A549 (cell line): ENCODE measurements around the gene GPR101. TPM values are rescaled to one million over a fixed set of nuclear protein-coding genes. Genes with fewer than 3 reads are reported as not detected.

Experiments
- ATAC-seq, 2 experiments: fragments of 200-7000 bp in 1 of 2; fragments of >200 bp in 1 of 2; cut with Nextera tagmentation in 1 of 2; cut with Tn5 transposase in 1 of 2; 3 replicates each; pipeline versions ENCODE4 v1.8.0 to v1.9.1; 2018 to 2020; ENCODE audit warnings: mild to moderate bottlenecking in 1 of 2, moderate library complexity in 1 of 2
- CTCF ChIA-PET: fragments of 300-600 bp; sonication (Branson Sonifier 250); formaldehyde crosslinking; extraction: SDS; loops from one replicate; lab custom pipeline; 2021; ENCODE audit warnings: antibody characterized with exemption, inconsistent platforms; lab: Yijun Ruan, JAX
- POLR2A ChIA-PET: fragments of 350-600 bp; formaldehyde crosslinking; extraction: SDS; loops from one replicate; lab custom pipeline; 2021; ENCODE audit warnings: antibody characterized with exemption, inconsistent platforms; lab: Yijun Ruan, JAX
- DNase-seq, 2 experiments: peaks; one replicate each; pipeline versions ENCODE4 v3.0.0 to v3.0.0-alpha.2; 2011 to 2016; ENCODE audit warnings: low read depth in 1 of 2, low spot score in 1 of 2
- FAIRE-seq: peaks from 2 replicates; lab custom pipeline; 2011; peaks lifted over from hg19 to GRCh38; lab: Jason Lieb, UNC
- H3K27ac ChIP-seq, 2 experiments: fragments of >200 bp; sonication (Bioruptor Twin); formaldehyde crosslinking; 3 replicates each; pipeline ENCODE4 v1.5.1; 2016 to 2017
- H3K4me1 ChIP-seq: fragments of >200 bp; sonication (Bioruptor Twin); formaldehyde crosslinking; 3 replicates; pipeline ENCODE4 v1.6.1; 2016
- H3K4me2 ChIP-seq: fragments of >200 bp; sonication (Bioruptor Twin); formaldehyde crosslinking; 3 replicates; pipeline ENCODE4 v1.6.1; 2016
- H3K4me3 ChIP-seq: fragments of >200 bp; sonication (Bioruptor Twin); formaldehyde crosslinking; 3 replicates; pipeline ENCODE4 v1.5.1; 2016
- H3K9me3 ChIP-seq: fragments of >200 bp; sonication (Bioruptor Twin); formaldehyde crosslinking; 3 replicates; pipeline ENCODE4 v1.6.1; 2016
- BHLHE40 ChIP-seq: IDR thresholded peaks from 2 replicates; pipeline ENCODE4 v1.6.1; 2012; ENCODE audit warnings: low read depth, low read length, inconsistent platforms
- CBX8 ChIP-seq: fragments of 200-600 bp; sonication (generic); IDR thresholded peaks from 2 replicates; pipeline ENCODE4 v1.6.1; 2016
- CHD2 ChIP-seq: fragments of 150-350 bp; IDR thresholded peaks from 2 replicates; pipeline ENCODE4 v1.6.1; 2014; ENCODE audit warnings: low read length; ENCODE audit not compliant: partially characterized antibody
- EHF ChIP-seq: fragments of 250-450 bp; sonication (Bioruptor Pico); IDR thresholded peaks from 2 replicates; pipeline ENCODE4 v1.5.0; 2020; ENCODE audit warnings: mild to moderate bottlenecking
- ESRRA ChIP-seq: fragments of 150-350 bp; IDR thresholded peaks from 2 replicates; pipeline ENCODE4 v1.6.1; 2014; ENCODE audit warnings: mild to moderate bottlenecking, low read length, borderline replicate concordance
- FOSL2 ChIP-seq, 2 experiments: fragments of 450-650 bp in 1 of 2; fragments of >200 bp in 1 of 2; sonication (Bioruptor Twin) in 1 of 2; formaldehyde crosslinking; IDR thresholded peaks; 2 replicates each; pipeline versions ENCODE4 v1.5.0 to v1.6.1; 2016 to 2020; ENCODE audit warnings: mild to moderate bottlenecking in 1 of 2, moderate library complexity in 1 of 2
- HEYL ChIP-seq: fragments of 250-450 bp; sonication (Bioruptor Pico); IDR thresholded peaks from 2 replicates; pipeline ENCODE4 v1.8.0; 2021; ENCODE audit warnings: mild to moderate bottlenecking, moderate library complexity
- HOXA7 ChIP-seq: fragments of 250-450 bp; sonication (Bioruptor Pico); IDR thresholded peaks from 2 replicates; pipeline ENCODE4 v1.5.0; 2020; ENCODE audit warnings: mild to moderate bottlenecking, moderate library complexity
- HOXB13 ChIP-seq: fragments of 250-450 bp; sonication (Bioruptor Pico); IDR thresholded peaks from 2 replicates; pipeline ENCODE4 v1.5.0; 2020; ENCODE audit warnings: low read depth, mild to moderate bottlenecking, moderate library complexity
- JUN ChIP-seq, 2 experiments: fragments of >200 bp; sonication (Bioruptor Twin); formaldehyde crosslinking; IDR thresholded peaks; 2 replicates in 1 of 2; 3 replicates in 1 of 2; pipeline ENCODE4 v1.6.1; 2016 to 2017
- MAFK ChIP-seq: fragments of 450-650 bp; IDR thresholded peaks from 2 replicates; pipeline ENCODE4 v1.6.1; 2014; ENCODE audit not compliant: partially characterized antibody
- NPAS2 ChIP-seq: fragments of 250-450 bp; sonication (Bioruptor Pico); IDR thresholded peaks from 2 replicates; pipeline ENCODE4 v1.8.0; 2022; ENCODE audit warnings: mild to moderate bottlenecking, moderate library complexity, borderline replicate concordance
- RAD21 ChIP-seq, 2 experiments: fragments of >200 bp in 1 of 2; sonication (Bioruptor Twin) in 1 of 2; formaldehyde crosslinking in 1 of 2; IDR thresholded peaks in 1 of 2; conservative IDR thresholded peaks in 1 of 2; 2 replicates in 1 of 2; 3 replicates in 1 of 2; pipeline ENCODE4 v1.6.1; 2012 to 2018; ENCODE audit warnings: inconsistent platforms in 1 of 2
- TFCP2L1 ChIP-seq: fragments of 250-450 bp; sonication (Bioruptor Pico); IDR thresholded peaks from 2 replicates; pipeline ENCODE4 v1.5.0; 2021; ENCODE audit warnings: mild to moderate bottlenecking
- ZC3H11A ChIP-seq: fragments of 450-650 bp; IDR thresholded peaks from 2 replicates; pipeline ENCODE4 v1.6.1; 2014; ENCODE audit warnings: antibody characterized with exemption, mild to moderate bottlenecking
- WGBS: methylation state at CpG from one replicate; pipeline ENCODE4 v1.1.6; 2017; ENCODE audit errors: missing lambda C conversion rate; 5-methylcytosine and 5-hydroxymethylcytosine counted together
- polyA minus RNA-seq: library from RNA; depleted of rRNA, polyadenylated mRNA; stranded (reverse); fragments of >200 nt; gene quantifications from 2 replicates; pipeline ENCODE4 v1.2.3, GENCODE V29; 2011; rRNA and poly(A)+ RNA removed
- polyA plus RNA-seq, 4 experiments: library from polyadenylated mRNA; depleted of rRNA in 3 of 4; stranded (reverse); fragments of >200 nt; fragmentation: RNase III in 1 of 4; extraction: RNeasy Plus Mini Kit Qiagen cat#74134 plus additional on column Dnase treatment in 1 of 4; gene quantifications; 2 replicates in 3 of 4; 3 replicates in 1 of 4; pipeline ENCODE4 v1.2.3, GENCODE V29; 2011 to 2017
- TF ChIP-seq, protein P1 (sequence below): fragments of >200 bp; sonication (Bioruptor Twin); formaldehyde crosslinking; IDR thresholded peaks from 3 replicates; pipeline ENCODE4 v1.6.1; 2016
- TF ChIP-seq, protein P2 (sequence below): fragments of >200 bp; sonication (Bioruptor Twin); formaldehyde crosslinking; IDR thresholded peaks from 2 replicates; pipeline ENCODE4 v1.6.1; 2016
- TF ChIP-seq, protein P3 (sequence below): fragments of 450-650 bp; IDR thresholded peaks from 2 replicates; pipeline ENCODE4 v1.6.1; 2014; ENCODE audit warnings: antibody characterized with exemption

The GPR101 gene, protein sequence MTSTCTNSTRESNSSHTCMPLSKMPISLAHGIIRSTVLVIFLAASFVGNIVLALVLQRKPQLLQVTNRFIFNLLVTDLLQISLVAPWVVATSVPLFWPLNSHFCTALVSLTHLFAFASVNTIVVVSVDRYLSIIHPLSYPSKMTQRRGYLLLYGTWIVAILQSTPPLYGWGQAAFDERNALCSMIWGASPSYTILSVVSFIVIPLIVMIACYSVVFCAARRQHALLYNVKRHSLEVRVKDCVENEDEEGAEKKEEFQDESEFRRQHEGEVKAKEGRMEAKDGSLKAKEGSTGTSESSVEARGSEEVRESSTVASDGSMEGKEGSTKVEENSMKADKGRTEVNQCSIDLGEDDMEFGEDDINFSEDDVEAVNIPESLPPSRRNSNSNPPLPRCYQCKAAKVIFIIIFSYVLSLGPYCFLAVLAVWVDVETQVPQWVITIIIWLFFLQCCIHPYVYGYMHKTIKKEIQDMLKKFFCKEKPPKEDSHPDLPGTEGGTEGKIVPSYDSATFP
- polyA plus RNA-seq (2011; rRNA removed) (not detected in 2 replicates), polyA plus RNA-seq (2017; fragmentation: RNase III; extraction: RNeasy Plus Mini Kit Qiagen cat#74134 plus additional on column Dnase treatment) (not detected in 3 replicates), polyA minus RNA-seq (not detected in 2 replicates)
- polyA plus RNA-seq (2012; cell fraction: cytosol; rRNA removed): not detected in 2 replicates
- polyA plus RNA-seq (2012; cell fraction: nucleus; rRNA removed): not detected in 2 replicates

DNA sequence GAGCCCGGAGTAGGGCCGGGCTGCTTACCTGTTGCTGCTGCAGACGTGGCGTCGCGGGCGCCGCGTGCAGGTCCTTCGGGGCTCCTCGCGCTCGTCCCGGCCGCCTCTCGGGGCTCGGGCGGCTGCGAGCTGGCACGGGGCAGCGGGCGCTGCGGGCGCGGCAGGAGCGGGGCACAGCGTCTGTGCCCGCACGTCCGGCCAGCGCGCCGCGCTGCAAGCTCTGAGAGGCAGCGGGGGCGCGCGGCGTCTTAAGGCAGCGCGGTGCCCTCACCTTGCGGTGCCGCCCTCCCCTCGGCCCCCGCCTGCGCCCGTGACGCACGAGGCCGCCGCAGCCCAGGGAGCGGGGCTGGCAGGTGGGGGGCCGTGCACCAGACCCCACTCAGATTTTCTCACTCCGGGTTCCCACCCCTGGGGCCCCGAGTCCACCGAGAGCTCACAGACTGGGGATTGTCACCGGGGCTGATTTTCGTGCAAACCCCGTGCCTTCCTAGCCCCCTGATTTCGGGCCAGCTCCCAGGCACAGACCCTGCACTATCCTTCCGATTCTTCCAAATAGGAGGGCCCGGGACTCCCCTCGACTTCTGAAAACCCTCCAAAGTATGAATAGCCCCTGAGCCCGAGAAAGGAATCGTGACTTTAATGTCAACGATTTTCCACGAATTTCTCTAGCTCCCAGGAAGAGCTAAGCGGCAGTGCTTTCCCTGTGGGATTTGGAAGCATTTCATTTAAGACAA is at the start of gene GPR101:
Gene GPR101 (minus strand): TSS at position 222 of the 734 bp plus-strand sequence. CDS start 2,321 bp downstream, outside the sequence.
- H3K4me1 ChIP-seq: peaks cover 6% of the 10 kb centered on the region; the same call in 2 of the 3 replicates
- H3K9me3 ChIP-seq: no peaks in the 10 kb centered on the region
- no peak for DNase-seq
- WGBS: 3% methylated on average over 11 of the region's 68 CpGs
- FAIRE-seq: peak; percentile 7
- ChIA-PET CTCF (interaction anchor here (1.2 kb wide), 1 partner anchor 44 kb away, joined by 3 read pairs; no protein-coding TSS in a partner anchor), POLR2A (no interaction called here)
- H3K4me3 ChIP-seq: peak within 1 kb of the TSS; percentile 32; the same call in 2 of the 3 replicates
- H3K4me2 ChIP-seq: peak within 1 kb of the TSS; percentile 79
- peak in 1 of 2 experiments; percentile 61; a peak in 3 of 6 replicates for ATAC-seq
- no peak for TF ChIP-seq NPAS2 (CRISPR knock-in tag)
- TF ChIP-seq CBX8: peak; percentile 44; the same call in 1 of the 2 replicates
- no peak for TF ChIP-seq EHF
- TF ChIP-seq MAFK: no peak
- TF ChIP-seq, protein P1, sequence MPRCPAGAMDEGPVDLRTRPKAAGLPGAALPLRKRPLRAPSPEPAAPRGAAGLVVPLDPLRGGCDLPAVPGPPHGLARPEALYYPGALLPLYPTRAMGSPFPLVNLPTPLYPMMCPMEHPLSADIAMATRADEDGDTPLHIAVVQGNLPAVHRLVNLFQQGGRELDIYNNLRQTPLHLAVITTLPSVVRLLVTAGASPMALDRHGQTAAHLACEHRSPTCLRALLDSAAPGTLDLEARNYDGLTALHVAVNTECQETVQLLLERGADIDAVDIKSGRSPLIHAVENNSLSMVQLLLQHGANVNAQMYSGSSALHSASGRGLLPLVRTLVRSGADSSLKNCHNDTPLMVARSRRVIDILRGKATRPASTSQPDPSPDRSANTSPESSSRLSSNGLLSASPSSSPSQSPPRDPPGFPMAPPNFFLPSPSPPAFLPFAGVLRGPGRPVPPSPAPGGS: no peak
- no peak for TF ChIP-seq JUN (IDR thresholded peaks at IDR 0.05)
- TF ChIP-seq, all 56 proteins: peak for 1
- no peak within 1 kb of the TSS for H3K27ac ChIP-seq

DNA sequence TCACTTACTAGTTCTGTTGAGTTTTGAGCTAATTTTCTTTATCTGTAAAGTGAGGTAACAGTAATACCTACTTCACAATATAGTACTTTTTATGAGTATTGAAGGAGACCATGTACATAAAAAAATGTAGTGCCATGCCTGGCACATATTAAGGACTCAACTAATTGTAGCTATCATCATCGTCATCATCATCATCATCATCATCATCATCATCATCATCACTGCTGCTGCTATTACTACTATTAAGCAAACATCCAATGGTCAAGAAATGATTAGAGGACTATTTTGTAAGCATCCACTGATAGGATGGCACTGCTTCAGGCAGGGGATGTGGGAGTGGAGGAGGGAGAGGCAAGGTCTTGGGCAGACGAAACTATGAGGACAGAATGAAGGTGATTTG is 47.4 kb upstream of the GPR101 start:
- H3K9me3 ChIP-seq: no peaks in the 10 kb centered on the region
- ChIA-PET CTCF (no interaction called here), POLR2A (no interaction called here)
- FAIRE-seq (peak; percentile 73), ATAC-seq (no peak), DNase-seq (no peak)
- 2% methylated on average over 2 of the region's 2 CpGs for WGBS
- no peak overlapping the region for H3K4me2 ChIP-seq
- no peak overlapping the region for H3K27ac ChIP-seq
- TF ChIP-seq NPAS2 (CRISPR knock-in tag) (no peak), ESRRA (no peak), TFCP2L1 (CRISPR knock-in tag) (no peak), FOSL2 (IDR thresholded peaks at IDR 0.05) (no peak), FOSL2 (CRISPR knock-in tag; IDR thresholded peaks at IDR 0.05) (no peak), CHD2 (no peak), HOXA7 (CRISPR knock-in tag) (no peak), ZC3H11A (no peak), BHLHE40 (no peak), RAD21 (conservative IDR thresholded peaks at IDR 0.05 in 1 of 2, IDR thresholded peaks at IDR 0.05 in 1 of 2) (no peak), HOXB13 (no peak), HEYL (CRISPR knock-in tag) (no peak)
- TF ChIP-seq, protein P2, sequence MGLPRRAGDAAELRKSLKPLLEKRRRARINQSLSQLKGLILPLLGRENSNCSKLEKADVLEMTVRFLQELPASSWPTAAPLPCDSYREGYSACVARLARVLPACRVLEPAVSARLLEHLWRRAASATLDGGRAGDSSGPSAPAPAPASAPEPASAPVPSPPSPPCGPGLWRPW: no peak
- TF ChIP-seq, protein P3, sequence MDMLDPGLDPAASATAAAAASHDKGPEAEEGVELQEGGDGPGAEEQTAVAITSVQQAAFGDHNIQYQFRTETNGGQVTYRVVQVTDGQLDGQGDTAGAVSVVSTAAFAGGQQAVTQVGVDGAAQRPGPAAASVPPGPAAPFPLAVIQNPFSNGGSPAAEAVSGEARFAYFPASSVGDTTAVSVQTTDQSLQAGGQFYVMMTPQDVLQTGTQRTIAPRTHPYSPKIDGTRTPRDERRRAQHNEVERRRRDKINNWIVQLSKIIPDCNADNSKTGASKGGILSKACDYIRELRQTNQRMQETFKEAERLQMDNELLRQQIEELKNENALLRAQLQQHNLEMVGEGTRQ: no peak
- no peaks in the 10 kb centered on the region for H3K4me1 ChIP-seq
- H3K4me3 ChIP-seq: no peak overlapping the region
